Calu3 (cell line): ENCODE results near the gene SNRPD2. TPM values are rescaled to one million over a fixed set of nuclear protein-coding genes. Genes with fewer than 3 reads are reported as not detected.
"Not testable (repeated sequence)": the region's sequence is repeated elsewhere in the genome, so short reads cannot be mapped to it uniquely, and the experiment has no call there.

Experiments
- BruUV-seq: library from RNA; stranded (reverse); fragments of 400-500 nt; replicated peaks from 2 replicates; lab custom pipeline; 2021; lab: Mats Ljungman, UMichigan
- CTCF ChIA-PET: fragments of 300-600 bp; sonication (Branson Sonifier 250); formaldehyde crosslinking; loops from one replicate; lab custom pipeline; 2022; ENCODE audit warnings: antibody characterized with exemption; lab: Charles Lee
- DNase-seq: peaks from one replicate; pipeline ENCODE4 v3.0.0; 2022
- H3K27ac Mint-ChIP-seq: one replicate; pipeline ENCODE4 v1.8.0; 2022; ENCODE audit warnings: mixed read lengths; ENCODE audit not compliant: unreplicated experiment
- H3K27me3 Mint-ChIP-seq: one replicate; pipeline ENCODE4 v1.8.0; 2022; ENCODE audit warnings: mixed read lengths; ENCODE audit not compliant: unreplicated experiment
- H3K36me3 Mint-ChIP-seq: one replicate; pipeline ENCODE4 v1.8.0; 2022; ENCODE audit warnings: mild to moderate bottlenecking, moderate library complexity, mixed read lengths; ENCODE audit not compliant: insufficient read depth, unreplicated experiment
- H3K4me1 Mint-ChIP-seq: one replicate; pipeline ENCODE4 v1.8.0; 2022; ENCODE audit warnings: mild to moderate bottlenecking, low read depth, mixed read lengths; ENCODE audit not compliant: unreplicated experiment
- H3K4me3 Mint-ChIP-seq: one replicate; pipeline ENCODE4 v1.8.0; 2022; ENCODE audit warnings: mild to moderate bottlenecking, low read depth, moderate library complexity, mixed read lengths; ENCODE audit not compliant: unreplicated experiment
- H3K9me3 Mint-ChIP-seq: one replicate; pipeline ENCODE4 v1.8.0; 2022; ENCODE audit warnings: low read depth, mixed read lengths; ENCODE audit not compliant: unreplicated experiment
- CTCF ChIP-seq: fragments of 200-600 bp; IDR thresholded peaks from one replicate; pipeline ENCODE4 v1.8.0; 2022; ENCODE audit warnings: antibody characterized with exemption; ENCODE audit not compliant: unreplicated experiment
- intact Hi-C: fragments of 100-400 bp; cut with micrococcal nuclease; formaldehyde crosslinking; loops from one replicate; pipeline ENCODE4 v1.10.0; 2022; ENCODE audit not compliant: unreplicated experiment
- total RNA-seq: library from RNA; stranded (reverse); gene quantifications from 2 replicates; pipeline ENCODE4 v1.2.3, GENCODE V29; 2022

SNRPD2 gene
- total RNA-seq, 1 experiment from 2014 or later: 663 TPM

GRCh38 chr19:45730368-45731288 lies 38.9 kb upstream of the SNRPD2 start, which contains the start of gene FBXO46:
FBXO46 (minus strand) TSS chr19:45730896; CDS start chr19:45713495, 17,401 bp downstream.
- peak; percentile 97 for DNase-seq
- Mint-ChIP-seq H3K4me3 (peak within 1 kb of the TSS; percentile 97), H3K36me3 (peaks cover 22% of the 10 kb centered on the region), H3K27ac (peak within 1 kb of the TSS; percentile 83), H3K27me3 (no peaks in the 10 kb centered on the region), H3K9me3 (no peaks in the 10 kb centered on the region), H3K4me1 (peaks cover 26% of the 10 kb centered on the region)
- CTCF ChIA-PET: interaction anchor here (0.6 to 2.2 kb wide), 7 partner anchors 12 to 298 kb away, joined by 3 to 20 read pairs (median 6); partner anchors contain the start of genes QPCTL, SIX5 and SNRPD2
- intact Hi-C loops: no loop called here
- no peak for TF ChIP-seq CTCF
- no TSS peak for BruUV-seq

- peak; percentile 17 for DNase-seq
- Mint-ChIP-seq H3K27ac (peak overlapping the region; percentile 83), H3K9me3 (no peaks in the 10 kb centered on the region), H3K27me3 (no peaks in the 10 kb centered on the region), H3K4me1 (peaks cover 26% of the 10 kb centered on the region), H3K4me3 (peak overlapping the region; percentile 97), H3K36me3 (peaks cover 22% of the 10 kb centered on the region)
- no peak for TF ChIP-seq CTCF
- BruUV-seq: TSS peak; percentile 69
- CTCF ChIA-PET: interaction anchor here (2.0 to 2.2 kb wide), 2 partner anchors 12 to 39 kb away, joined by 20 read pairs; partner anchors contain the start of gene SIX5
- intact Hi-C loops: no loop called here
Observed at GRCh38 chr19:45729800-45730290, 38.1 kb upstream of the SNRPD2 start.

- DNase-seq, H3K4me3 Mint-ChIP-seq, BruUV-seq, intact Hi-C loops, CTCF ChIA-PET, H3K27me3 Mint-ChIP-seq, H3K9me3 Mint-ChIP-seq, H3K27ac Mint-ChIP-seq: not testable (repeated sequence)
- peaks cover 22% of the 10 kb centered on the region for H3K36me3 Mint-ChIP-seq
- H3K4me1 Mint-ChIP-seq: peaks cover 26% of the 10 kb centered on the region
Observed at GRCh38 chr19:45728683-45729082, 36.9 kb upstream of the SNRPD2 start.

- H3K4me1 Mint-ChIP-seq: peaks cover 36% of the 10 kb centered on the region
- H3K36me3 Mint-ChIP-seq: peaks cover 69% of the 10 kb centered on the region
Observed at GRCh38 chr19:45720065-45720464, 28.3 kb upstream of the SNRPD2 start.

GRCh38 chr19:45717983-45718650 lies 26.4 kb upstream of the SNRPD2 start:
- DNase-seq: no peak
- peaks cover 34% of the 10 kb centered on the region for H3K4me1 Mint-ChIP-seq
- no peaks in the 10 kb centered on the region for H3K9me3 Mint-ChIP-seq
- H3K27ac Mint-ChIP-seq: peak overlapping the region; percentile 96
- TSS peak; percentile 97 for BruUV-seq
- H3K4me3 Mint-ChIP-seq: peak overlapping the region; percentile 90
- H3K27me3 Mint-ChIP-seq: no peaks in the 10 kb centered on the region
- intact Hi-C loops: loop anchor here (5.0 kb wide), 1 partner anchor 49 kb away; the partner anchor contains the start of gene SIX5
- CTCF ChIA-PET: interaction anchor here (0.6 to 3.2 kb wide), 10 partner anchors 9 to 1141 kb away, joined by 4 to 29 read pairs (median 6); partner anchors contain the start of genes FBXO46, QPCTL, SIX5 and SNRPD2
- no peak for TF ChIP-seq CTCF
- peaks cover 69% of the 10 kb centered on the region for H3K36me3 Mint-ChIP-seq

More at GRCh38 chr19:45720065-45720464, 28.3 kb upstream of the SNRPD2 start:
- BruUV-seq, H3K4me3 Mint-ChIP-seq, H3K27ac Mint-ChIP-seq, intact Hi-C loops, H3K9me3 Mint-ChIP-seq, DNase-seq, H3K27me3 Mint-ChIP-seq, CTCF ChIA-PET: not testable (repeated sequence)
